ENCODE measurements around the gene JAM3.

DNA sequence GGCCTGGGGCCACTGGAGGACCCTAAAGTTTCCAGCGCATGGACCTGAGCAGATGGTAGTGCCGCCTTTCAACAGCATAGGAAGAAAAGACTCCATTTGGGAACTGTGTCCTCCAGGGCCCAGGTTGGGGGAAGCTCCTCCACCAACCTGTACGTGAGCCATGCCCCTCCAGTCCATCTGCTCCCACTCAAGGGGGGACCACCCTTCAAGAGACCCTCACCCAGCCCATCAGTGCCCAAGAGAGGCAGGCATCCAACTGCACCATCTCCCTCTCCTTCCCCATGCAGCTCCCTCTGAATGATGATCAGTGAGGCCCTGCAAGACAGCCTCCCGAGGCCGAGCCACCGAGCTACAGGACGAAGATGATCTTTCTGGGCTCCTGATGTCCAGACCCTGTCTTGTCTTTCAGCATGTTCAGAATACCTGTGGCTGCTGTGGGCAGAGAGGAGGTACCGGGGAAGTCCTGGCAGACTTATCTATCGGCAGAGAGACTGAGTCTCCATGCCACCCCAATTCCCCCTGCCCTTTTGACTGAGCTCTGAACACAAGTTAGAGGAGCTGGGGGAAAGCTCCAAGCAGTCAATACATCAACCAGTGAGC is 25.0 kb upstream of the JAM3 start:
- TF ChIP-seq, protein P1, sequence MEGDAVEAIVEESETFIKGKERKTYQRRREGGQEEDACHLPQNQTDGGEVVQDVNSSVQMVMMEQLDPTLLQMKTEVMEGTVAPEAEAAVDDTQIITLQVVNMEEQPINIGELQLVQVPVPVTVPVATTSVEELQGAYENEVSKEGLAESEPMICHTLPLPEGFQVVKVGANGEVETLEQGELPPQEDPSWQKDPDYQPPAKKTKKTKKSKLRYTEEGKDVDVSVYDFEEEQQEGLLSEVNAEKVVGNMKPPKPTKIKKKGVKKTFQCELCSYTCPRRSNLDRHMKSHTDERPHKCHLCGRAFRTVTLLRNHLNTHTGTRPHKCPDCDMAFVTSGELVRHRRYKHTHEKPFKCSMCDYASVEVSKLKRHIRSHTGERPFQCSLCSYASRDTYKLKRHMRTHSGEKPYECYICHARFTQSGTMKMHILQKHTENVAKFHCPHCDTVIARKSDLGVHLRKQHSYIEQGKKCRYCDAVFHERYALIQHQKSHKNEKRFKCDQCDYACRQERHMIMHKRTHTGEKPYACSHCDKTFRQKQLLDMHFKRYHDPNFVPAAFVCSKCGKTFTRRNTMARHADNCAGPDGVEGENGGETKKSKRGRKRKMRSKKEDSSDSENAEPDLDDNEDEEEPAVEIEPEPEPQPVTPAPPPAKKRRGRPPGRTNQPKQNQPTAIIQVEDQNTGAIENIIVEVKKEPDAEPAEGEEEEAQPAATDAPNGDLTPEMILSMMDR (IDR thresholded peaks at IDR 0.05): no peak
- TF ChIP-seq EZH2 (IDR thresholded peaks at IDR 0.05): no peak
